Astrocyte of the cerebellum (primary cell): Measurements from ENCODE around the gene CD46.

ENCODE experiments used
- DNase-seq: peaks from one replicate; pipeline ENCODE4 v3.0.0-alpha.2; 2011; ENCODE audit warnings: low read depth
- H3K4me3 ChIP-seq: 2 replicates; pipeline ENCODE4 v1.5.1; 2011; ENCODE audit warnings: mild to moderate bottlenecking, low read depth, low read length, moderate library complexity
- CTCF ChIP-seq: IDR thresholded peaks from 2 replicates; pipeline ENCODE4 v1.5.1; 2012; ENCODE audit warnings: low read length, low read depth, moderate library complexity, mild to moderate bottlenecking; ENCODE audit errors: missing control alignments
- in situ Hi-C: cut with HindIII; loops from 2 replicates; pipeline ENCODE4 v1.10.0; 2017; ENCODE audit warnings: low sequenced_read_pairs

Gene CD46

DNA sequence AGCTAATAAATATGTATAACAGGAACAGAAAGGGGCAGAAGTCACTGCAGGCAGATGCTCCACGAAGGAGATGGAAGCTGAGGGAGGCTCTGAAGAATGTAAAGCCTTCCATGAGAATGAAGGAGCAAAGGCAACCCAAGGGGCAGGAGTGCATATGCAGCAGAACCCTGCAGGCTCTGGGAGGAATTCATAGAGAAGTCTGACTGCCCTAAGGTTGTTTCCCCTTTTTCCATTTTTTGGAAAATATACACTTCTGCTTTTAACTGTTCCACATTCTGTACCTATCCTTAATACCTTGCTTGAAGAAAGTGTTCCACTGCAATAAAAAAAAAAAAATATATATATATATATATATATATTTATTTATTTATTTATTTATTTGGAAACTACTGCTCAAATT, 89.4 kb downstream of the CD46 start:
- in situ Hi-C loops = no loop called here
- no peak for DNase-seq

DNA sequence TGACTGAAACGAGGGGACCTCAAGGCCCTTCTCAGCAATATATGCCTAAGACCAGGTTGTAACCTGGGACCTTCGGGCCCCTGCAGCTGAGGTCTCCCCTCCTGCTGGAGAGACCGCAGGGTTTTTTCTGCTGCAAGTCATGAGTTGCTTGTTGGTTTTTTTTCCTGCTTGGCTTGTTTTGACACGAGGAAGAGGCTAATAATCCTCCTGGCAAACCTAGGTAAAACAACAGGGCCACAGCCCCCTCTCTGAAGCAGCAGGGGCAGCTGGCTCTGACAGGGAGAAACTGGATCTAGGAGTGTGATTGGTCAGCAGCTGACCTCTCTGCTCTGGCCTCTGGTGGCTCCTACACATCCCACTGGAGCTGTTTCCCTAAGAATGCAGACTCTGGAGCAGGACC, 90.0 kb downstream of the CD46 start:
- in situ Hi-C loops = no loop called here

More for the DNA sequence above, 89.4 kb downstream of the CD46 start:
- TF ChIP-seq CTCF = no peak
- H3K4me3 ChIP-seq = no peak overlapping the region

GRCh38 chr1:207842506-207842905, 90.7 kb downstream of the CD46 start:
- DNase-seq = no peak
- in situ Hi-C loops = no loop called here
- H3K4me3 ChIP-seq = no peak overlapping the region
- no peak for TF ChIP-seq CTCF

More for the DNA sequence above, 90.0 kb downstream of the CD46 start:
- no peak for DNase-seq
- no peak for TF ChIP-seq CTCF
- no peak overlapping the region for H3K4me3 ChIP-seq

DNA sequence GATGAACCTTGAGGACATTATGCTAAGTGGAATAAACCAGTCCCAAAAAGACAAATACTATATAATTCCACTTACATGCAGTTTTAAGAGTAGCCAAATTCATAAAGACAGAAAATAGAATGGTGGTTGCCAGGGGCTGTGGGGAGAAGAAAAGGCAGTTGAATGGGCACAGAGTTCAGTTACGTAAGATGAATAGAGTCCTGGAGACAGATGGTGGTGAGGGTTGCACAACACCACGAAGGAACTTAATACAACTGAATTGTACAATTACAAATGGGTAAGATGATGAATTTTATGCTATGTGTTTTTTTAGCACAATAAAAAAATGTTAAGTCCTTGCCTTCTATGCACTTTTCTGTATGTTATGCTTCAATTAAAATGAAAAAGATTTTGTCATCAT, 92.5 kb downstream of the CD46 start:
- TF ChIP-seq CTCF = no peak
- no peak overlapping the region for H3K4me3 ChIP-seq
- in situ Hi-C loops = no loop called here

More for the DNA sequence above, 92.5 kb downstream of the CD46 start:
- DNase-seq = no peak
